Subcutaneous abdominal adipose tissue (tissue), 5 donors: ENCODE measurements around the gene PSMD11.

Experiments used
- H3K27ac ChIP-seq: one replicate; pipeline ENCODE4 v1.7.0; 2013; ENCODE audit warnings: low read depth, mild to moderate bottlenecking, inconsistent platforms, low read length, moderate library complexity
- H3K27me3 ChIP-seq, 5 donors: one replicate each; pipeline ENCODE4 v1.7.0; 2013; ENCODE audit warnings: low read length in 5 of 5, inconsistent platforms in 1 of 5; ENCODE audit not compliant: control insufficient read depth in 5 of 5, insufficient read depth in 4 of 5
- H3K36me3 ChIP-seq, 5 donors: one replicate each; pipeline ENCODE4 v1.7.0; 2013; ENCODE audit warnings: low read length in 5 of 5; ENCODE audit not compliant: control insufficient read depth in 5 of 5, insufficient read depth in 5 of 5
- H3K4me1 ChIP-seq, 5 donors: one replicate each; pipeline ENCODE4 v1.7.0; 2013; ENCODE audit warnings: low read length in 5 of 5, mild to moderate bottlenecking in 3 of 5, moderate library complexity in 1 of 5; ENCODE audit not compliant: control insufficient read depth in 5 of 5, insufficient read depth in 5 of 5
- H3K4me3 ChIP-seq, 5 donors: one replicate each; pipeline ENCODE4 v1.7.0; 2013; ENCODE audit warnings: low read length in 5 of 5, low read depth in 1 of 5
- H3K9ac ChIP-seq, 5 donors: one replicate each; pipeline ENCODE4 v1.7.0; 2013; ENCODE audit warnings: low read length in 5 of 5, mild to moderate bottlenecking in 4 of 5, moderate library complexity in 3 of 5
- H3K9me3 ChIP-seq, 5 donors: one replicate each; pipeline ENCODE4 v1.7.0; 2013; ENCODE audit warnings: low read length in 5 of 5; ENCODE audit not compliant: control insufficient read depth in 5 of 5
- donor health status: healthy.
- donor health status: healthy.
- donor health status: healthy.
- donor health status: healthy.
- donor health status: healthy.

PSMD11 gene

DNA sequence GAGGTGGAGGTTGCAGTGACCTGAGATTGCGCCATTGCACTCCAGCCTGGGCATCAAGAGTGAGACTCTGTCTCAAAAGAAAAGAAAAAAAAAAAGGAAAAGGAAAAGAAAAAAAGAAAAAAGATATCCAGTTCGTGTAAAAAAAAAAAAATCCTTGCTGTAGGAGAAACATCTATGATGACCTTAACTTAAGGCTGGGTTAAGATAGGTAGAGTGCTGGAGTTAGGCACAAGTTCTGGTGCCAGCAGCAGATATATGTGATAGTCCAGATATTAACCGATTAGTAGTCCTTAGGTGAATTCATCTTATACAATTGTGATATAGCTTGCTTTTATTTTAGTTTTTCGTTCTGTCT, 17.2 kb downstream of the PSMD11 start:
- Histone ChIP-seq H3K4me1 (no peaks in the 10 kb centered on the region), H3K36me3 (peaks cover 29 to 79% (median 62%) of the 10 kb centered on the region in 5 donors), H3K27me3 (no peaks in the 10 kb centered on the region), H3K9me3 (no peaks in the 10 kb centered on the region), H3K27ac (no peak overlapping the region), H3K4me3 (no peak overlapping the region), H3K9ac (no peak overlapping the region)

DNA sequence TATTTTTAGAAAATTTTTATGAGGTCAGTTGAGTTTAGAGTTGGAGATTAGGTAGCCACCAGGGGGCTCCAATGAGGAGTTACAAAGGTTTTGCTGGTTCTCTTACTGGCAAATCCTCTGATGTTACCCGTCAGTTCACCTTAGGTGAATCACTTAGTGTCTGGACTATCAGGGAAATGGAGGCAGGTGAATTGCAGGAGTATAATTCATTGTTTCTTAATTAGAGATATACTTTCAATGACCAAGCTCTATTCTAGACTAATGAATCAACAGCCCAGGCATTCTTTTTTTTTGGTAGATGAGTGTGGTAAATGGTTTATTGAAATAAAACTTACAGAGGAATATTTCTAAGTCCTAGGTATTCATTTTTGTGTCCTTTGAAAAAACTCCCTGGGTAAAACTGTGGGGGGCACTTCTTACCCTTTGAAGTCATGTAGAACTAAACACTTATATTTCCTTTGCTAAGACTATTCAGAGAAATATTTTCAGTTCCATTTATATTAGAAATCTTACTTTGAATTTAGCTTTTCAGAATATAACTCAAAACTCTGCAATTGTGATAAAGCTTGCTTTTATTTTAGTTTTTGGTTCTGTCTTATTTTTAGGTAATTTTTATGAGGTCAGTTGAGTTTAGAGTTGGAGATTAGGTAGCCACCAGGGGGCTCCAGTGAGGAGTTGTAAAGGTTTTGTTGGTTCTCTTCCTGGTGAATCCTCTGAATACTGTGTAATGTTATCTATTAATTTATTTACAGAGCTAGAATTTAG, 17.7 kb downstream of the PSMD11 start:
- H3K4me3 ChIP-seq = no peak overlapping the region
- H3K27ac ChIP-seq = no peak overlapping the region
- H3K9me3 ChIP-seq = no peaks in the 10 kb centered on the region
- H3K27me3 ChIP-seq = no peaks in the 10 kb centered on the region
- no peak overlapping the region for H3K9ac ChIP-seq
- no peaks in the 10 kb centered on the region for H3K4me1 ChIP-seq
- peaks cover 32 to 80% (median 63%) of the 10 kb centered on the region in 5 donors for H3K36me3 ChIP-seq

DNA sequence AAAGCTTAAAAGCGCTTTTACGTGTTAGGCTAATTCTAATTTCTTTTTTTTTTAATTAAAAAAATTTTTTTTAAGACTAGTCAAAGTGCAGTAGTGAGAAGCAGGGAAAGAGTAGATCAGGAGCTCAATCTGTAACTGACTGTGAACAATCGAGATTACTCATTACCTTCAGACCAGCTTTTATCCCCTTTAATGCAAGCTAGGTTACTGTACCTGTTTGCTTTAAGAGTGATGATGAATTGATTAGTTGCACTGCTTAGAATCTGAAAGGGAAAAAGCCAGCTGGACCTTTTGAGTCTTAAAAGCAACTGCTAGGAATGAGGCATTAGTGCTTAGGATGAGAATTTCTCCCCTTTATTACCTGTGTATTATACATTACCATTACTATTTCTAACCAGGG, 19.0 kb downstream of the PSMD11 start:
- H3K4me1 ChIP-seq = no peaks in the 10 kb centered on the region
- H3K9me3 ChIP-seq = no peaks in the 10 kb centered on the region
- H3K27me3 ChIP-seq = no peaks in the 10 kb centered on the region
- no peak overlapping the region for H3K27ac ChIP-seq
- peaks cover 35 to 80% (median 65%) of the 10 kb centered on the region in 5 donors for H3K36me3 ChIP-seq
- peak overlapping the region in 1 of 5 donors; percentile 15 for H3K9ac ChIP-seq
- H3K4me3 ChIP-seq = no peak overlapping the region

DNA sequence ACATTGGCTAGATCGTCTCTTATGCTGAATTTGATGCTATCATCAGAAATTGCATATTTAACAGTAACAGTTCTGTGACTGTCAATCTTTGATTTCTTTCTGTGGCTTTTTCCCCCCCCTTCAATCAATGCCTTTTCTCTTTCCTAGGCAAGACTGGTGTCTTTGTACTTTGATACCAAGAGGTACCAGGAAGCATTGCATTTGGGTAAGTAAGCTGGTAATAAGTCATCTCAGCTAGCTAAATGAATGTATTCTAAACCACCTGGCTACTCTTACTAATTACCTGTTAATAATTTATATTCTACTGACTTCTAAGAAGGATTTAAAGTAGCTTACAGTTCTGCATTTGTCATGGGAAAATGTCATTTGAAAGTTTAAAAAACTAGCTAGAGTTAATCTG, 20.1 kb downstream of the PSMD11 start:
- Histone ChIP-seq H3K36me3 (peaks cover 39 to 81% (median 66%) of the 10 kb centered on the region in 5 donors), H3K4me3 (no peak overlapping the region), H3K4me1 (no peaks in the 10 kb centered on the region), H3K27ac (no peak overlapping the region), H3K9ac (no peak overlapping the region), H3K27me3 (no peaks in the 10 kb centered on the region), H3K9me3 (no peaks in the 10 kb centered on the region)

DNA sequence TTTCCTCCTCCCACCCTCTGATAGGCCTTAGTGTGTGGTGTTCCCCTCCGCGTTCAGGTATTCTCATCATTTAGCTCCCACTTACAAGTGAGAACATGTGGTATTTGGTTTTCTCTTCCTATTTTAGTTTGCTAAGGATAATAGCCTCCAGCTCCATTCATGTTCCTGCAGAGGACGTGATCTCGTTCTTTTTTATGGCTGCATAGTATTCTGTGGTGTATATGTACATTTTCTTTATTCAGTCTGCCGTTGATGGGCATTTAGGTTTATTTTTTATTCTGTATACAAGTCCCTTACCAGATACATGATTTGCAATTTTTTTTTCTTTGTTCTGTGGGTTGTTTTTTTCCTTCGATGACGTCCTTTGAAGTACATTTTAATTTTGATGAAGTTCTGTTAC, 23.6 kb downstream of the PSMD11 start:
- no peaks in the 10 kb centered on the region for H3K4me1 ChIP-seq
- H3K9ac ChIP-seq = no peak overlapping the region
- no peaks in the 10 kb centered on the region for H3K9me3 ChIP-seq
- H3K27me3 ChIP-seq = no peaks in the 10 kb centered on the region
- H3K27ac ChIP-seq = no peak overlapping the region
- H3K4me3 ChIP-seq = no peak overlapping the region
- H3K36me3 ChIP-seq = peaks cover 53 to 89% (median 81%) of the 10 kb centered on the region in 5 donors

DNA sequence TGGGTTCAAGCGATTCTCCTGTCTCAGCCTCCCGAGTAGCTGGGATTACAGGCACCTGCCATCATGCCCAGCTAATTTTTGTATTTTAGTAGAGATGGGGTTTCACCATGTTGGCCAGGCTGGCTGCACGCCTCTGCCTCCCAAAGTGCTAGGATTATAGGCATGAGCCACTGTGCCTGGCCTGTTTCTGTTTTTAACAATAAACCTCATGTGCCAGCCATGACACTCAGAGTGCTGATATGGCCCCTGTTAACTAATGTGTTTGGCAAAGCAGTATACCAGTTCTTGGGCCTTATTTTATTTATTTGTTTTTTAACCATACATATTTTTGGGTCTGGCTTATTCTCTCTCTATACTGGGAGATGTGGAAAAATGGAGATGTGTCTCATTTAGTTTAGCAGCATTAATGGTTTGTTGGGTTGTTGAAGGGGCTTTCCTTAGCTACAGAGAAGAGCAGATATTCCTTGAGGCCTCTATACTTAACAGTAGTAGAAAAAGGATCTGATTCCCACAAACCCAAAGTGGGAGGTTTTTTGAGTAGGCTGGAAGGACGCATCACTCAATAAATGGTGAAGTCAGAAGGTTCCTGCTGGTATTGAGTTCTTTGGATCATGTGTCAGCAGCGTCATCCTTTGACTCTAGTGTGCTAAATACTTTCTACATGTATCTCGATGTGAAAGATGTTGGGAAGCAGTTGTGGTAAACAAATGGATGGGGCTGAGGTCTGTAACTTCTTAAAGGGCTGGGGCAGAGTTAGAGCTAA, 26.3 kb downstream of the PSMD11 start:
- Histone ChIP-seq H3K27ac (no peak overlapping the region), H3K9me3 (no peaks in the 10 kb centered on the region), H3K27me3 (no peaks in the 10 kb centered on the region), H3K9ac (no peak overlapping the region), H3K4me1 (no peaks in the 10 kb centered on the region), H3K36me3 (peaks cover 53 to 93% (median 85%) of the 10 kb centered on the region in 5 donors), H3K4me3 (no peak overlapping the region)

DNA sequence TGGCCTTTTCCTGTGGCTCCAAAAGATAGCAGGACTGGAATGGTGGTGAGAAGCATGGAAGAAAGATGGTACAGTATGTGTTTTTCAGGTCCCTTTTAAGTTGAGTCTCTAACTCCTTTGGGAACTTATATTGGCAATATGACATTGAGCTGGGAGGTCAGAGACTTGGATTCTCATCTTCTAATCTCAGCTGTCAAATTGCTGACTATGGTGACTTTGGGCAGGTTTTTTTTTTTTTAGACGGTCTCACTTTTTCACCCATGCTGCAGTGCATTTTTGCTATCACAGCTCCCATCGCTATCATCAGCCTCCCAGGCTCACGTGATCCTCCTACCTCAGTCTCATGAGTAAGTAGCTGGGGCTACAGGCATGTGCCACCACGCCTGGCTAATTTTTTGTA, 27.3 kb downstream of the PSMD11 start:
- H3K36me3 ChIP-seq = peaks cover 53 to 93% (median 89%) of the 10 kb centered on the region in 5 donors
- H3K4me1 ChIP-seq = no peaks in the 10 kb centered on the region
- H3K27ac ChIP-seq = no peak overlapping the region
- no peak overlapping the region for H3K4me3 ChIP-seq
- no peak overlapping the region for H3K9ac ChIP-seq
- H3K27me3 ChIP-seq = no peaks in the 10 kb centered on the region
- H3K9me3 ChIP-seq = no peaks in the 10 kb centered on the region

DNA sequence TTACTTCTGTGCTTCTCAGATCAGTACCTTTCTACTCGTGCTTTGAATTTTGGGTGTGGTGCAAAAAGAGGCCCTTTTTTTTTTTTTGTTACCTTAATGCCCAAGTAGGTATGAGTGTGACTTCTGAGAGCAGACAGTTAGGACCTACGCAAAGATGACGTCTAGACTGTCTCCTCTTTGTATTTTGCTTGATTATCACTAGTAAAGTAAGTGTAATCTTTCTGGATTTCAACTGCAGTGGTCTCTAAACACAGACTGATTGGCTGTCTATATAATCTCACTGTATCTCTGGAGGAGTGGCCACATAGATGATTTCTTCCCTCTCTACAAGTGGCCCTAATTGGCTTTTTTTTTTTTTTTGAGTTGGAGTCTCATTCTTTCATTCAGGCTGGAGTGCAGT, 30.9 kb downstream of the PSMD11 start:
- Histone ChIP-seq H3K4me1 (peaks cover 0 to 4% (median 0%) of the 10 kb centered on the region in 5 donors), H3K9me3 (no peaks in the 10 kb centered on the region), H3K4me3 (no peak overlapping the region), H3K27me3 (no peaks in the 10 kb centered on the region), H3K27ac (no peak overlapping the region), H3K36me3 (peaks cover 50 to 97% (median 91%) of the 10 kb centered on the region in 5 donors), H3K9ac (no peak overlapping the region)

DNA sequence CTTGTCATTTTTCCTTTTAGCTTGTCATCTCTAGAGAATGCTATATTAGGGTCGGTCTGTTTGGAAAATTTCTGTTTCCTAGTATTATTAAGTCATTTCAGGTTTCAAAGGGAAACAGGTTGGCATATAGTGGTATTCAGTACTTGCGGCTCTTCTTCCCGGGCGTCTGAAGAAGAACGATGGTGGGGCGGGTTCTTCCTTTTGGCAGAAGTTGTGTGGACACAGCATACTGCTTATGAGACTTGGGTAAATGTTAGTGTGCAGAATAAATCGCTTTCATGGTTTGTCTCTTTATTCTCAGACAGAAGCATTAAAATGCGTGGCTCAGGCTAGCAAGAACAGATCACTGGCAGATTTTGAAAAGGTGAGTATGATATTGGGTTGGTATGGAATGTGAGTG, 32.9 kb downstream of the PSMD11 start:
- Histone ChIP-seq H3K9me3 (no peaks in the 10 kb centered on the region), H3K4me3 (no peak overlapping the region), H3K9ac (no peak overlapping the region), H3K27ac (no peak overlapping the region), H3K27me3 (no peaks in the 10 kb centered on the region), H3K4me1 (peaks cover 0 to 4% (median 0%) of the 10 kb centered on the region in 5 donors), H3K36me3 (peaks cover 45 to 97% (median 91%) of the 10 kb centered on the region in 5 donors)

DNA sequence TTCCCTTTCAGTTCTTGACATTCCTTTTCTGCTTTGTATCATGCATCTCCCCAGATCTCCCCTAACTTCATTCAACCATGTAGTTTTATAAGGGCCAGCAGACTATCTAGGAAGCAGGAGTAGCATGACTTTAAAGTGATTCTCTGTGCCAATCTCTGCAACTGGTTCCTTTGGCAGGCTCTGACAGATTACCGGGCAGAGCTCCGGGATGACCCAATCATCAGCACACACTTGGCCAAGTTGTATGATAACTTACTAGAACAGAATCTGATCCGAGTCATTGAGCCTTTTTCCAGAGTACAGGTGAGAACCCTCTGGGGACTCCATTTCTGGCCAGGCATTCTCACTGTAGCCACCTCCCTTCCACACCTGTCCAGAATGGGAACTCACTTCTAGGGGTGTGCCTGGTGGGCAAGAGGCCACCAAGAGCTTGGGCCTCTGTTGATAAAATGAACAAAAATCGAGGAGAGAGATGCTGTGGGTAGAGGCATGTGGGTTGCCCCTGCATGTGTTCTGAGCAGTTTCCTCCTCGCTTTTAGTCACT, 34.8 kb downstream of the PSMD11 start:
- Histone ChIP-seq H3K4me3 (no peak overlapping the region), H3K9ac (no peak overlapping the region), H3K36me3 (peaks cover 41 to 88% (median 84%) of the 10 kb centered on the region in 5 donors), H3K27ac (no peak overlapping the region), H3K27me3 (no peaks in the 10 kb centered on the region), H3K9me3 (no peaks in the 10 kb centered on the region), H3K4me1 (peaks cover 4 to 13% (median 13%) of the 10 kb centered on the region in 5 donors)
